Gastroesophageal sphincter (tissue), 3 donors: ENCODE data around the gene TMTC1.

Experiments
- CTCF ChIP-seq, 4 experiments: fragments of 200-600 bp in 2 of 4; fragments of 450-650 bp in 2 of 4; sonication (generic) in 1 of 4; IDR thresholded peaks; one replicate each; pipeline ENCODE4 v1.5.1; 2017 to 2019; ENCODE audit warnings: antibody characterized with exemption in 4 of 4, mild to moderate bottlenecking in 2 of 4, moderate library complexity in 2 of 4
- EP300 ChIP-seq: sonication (generic); formaldehyde crosslinking; IDR thresholded peaks from one replicate; pipeline ENCODE4 v1.6.1; 2017; ENCODE audit warnings: antibody characterized with exemption, mild to moderate bottlenecking
- POLR2A ChIP-seq, 2 donors: fragments of 450-650 bp; IDR thresholded peaks; one replicate each; pipeline ENCODE4 v1.6.1; 2017; ENCODE audit warnings: antibody characterized with exemption in 2 of 2, mild to moderate bottlenecking in 2 of 2, moderate library complexity in 1 of 2
- POLR2AphosphoS5 ChIP-seq: sonication (generic); formaldehyde crosslinking; IDR thresholded peaks from one replicate; pipeline ENCODE4 v1.6.1; 2017; ENCODE audit warnings: antibody characterized with exemption

- TF ChIP-seq EP300: no peak
- TF ChIP-seq POLR2A (IDR thresholded peaks at IDR 0.05): no peak
- no peak for TF ChIP-seq CTCF (IDR thresholded peaks at IDR 0.05)
- TF ChIP-seq POLR2AphosphoS5: no peak
Observed at GRCh38 chr12:29739279-29739991, 44.3 kb downstream of the TMTC1 start.
